Lung (tissue), 12 donors: Measurements from ENCODE around the gene UBE2V1. TPM values are rescaled to one million over a fixed set of nuclear protein-coding genes. Genes with fewer than 3 reads are reported as not detected.

Experiments
- ATAC-seq: fragments of 200-7000 bp; cut with Tn5 transposase; one replicate; pipeline ENCODE4 v1.9.1; 2020; ENCODE audit warnings: moderate number of reproducible peaks; ENCODE audit not compliant: insufficient read depth, low FRiP score
- DNase-seq, 3 donors: peaks; one replicate each; pipeline ENCODE4 v3.0.0-alpha.2; 2013 to 2017
- H3K27ac ChIP-seq, 2 donors: one replicate each; pipeline ENCODE4 v1.5.1; 2013; ENCODE audit warnings: mild to moderate bottlenecking in 2 of 2, moderate library complexity in 2 of 2, control low read depth in 1 of 2, inconsistent platforms in 1 of 2, low read depth in 1 of 2, low read length in 1 of 2
- H3K27me3 ChIP-seq, 3 donors: one replicate each; pipeline ENCODE4 v1.5.1; 2013; ENCODE audit warnings: low read length in 2 of 3; ENCODE audit not compliant: control insufficient read depth in 3 of 3, insufficient read depth in 3 of 3
- H3K36me3 ChIP-seq, 4 donors: one replicate each; pipeline ENCODE4 v1.5.1; 2013; ENCODE audit warnings: low read length in 4 of 4, mild to moderate bottlenecking in 1 of 4, moderate library complexity in 1 of 4; ENCODE audit not compliant: control insufficient read depth in 4 of 4, insufficient read depth in 4 of 4
- H3K4me1 ChIP-seq, 5 donors: one replicate each; pipeline ENCODE4 v1.5.1; 2013; ENCODE audit warnings: low read length in 5 of 5, mild to moderate bottlenecking in 2 of 5, moderate library complexity in 1 of 5; ENCODE audit not compliant: control insufficient read depth in 5 of 5, insufficient read depth in 5 of 5
- H3K4me3 ChIP-seq: one replicate; pipeline ENCODE4 v1.5.1; 2013; ENCODE audit warnings: mild to moderate bottlenecking, control low read depth, moderate library complexity
- H3K9ac ChIP-seq, 2 donors: one replicate each; pipeline ENCODE4 v1.5.1; 2013; ENCODE audit warnings: low read length in 2 of 2, control low read depth in 1 of 2; ENCODE audit not compliant: insufficient read depth in 1 of 2
- H3K9me3 ChIP-seq, 4 donors: one replicate each; pipeline ENCODE4 v1.5.1; 2013; ENCODE audit warnings: low read length in 3 of 4, mild to moderate bottlenecking in 1 of 4, moderate library complexity in 1 of 4; ENCODE audit not compliant: control insufficient read depth in 4 of 4, insufficient read depth in 3 of 4
- whole genome bisulfite sequencing, 2 donors: extraction: QIAGEN DNeasy Blood & Tissue Kit; methylation state at CpG; one replicate each; pipeline ENCODE4 v1.1.7; 2013; 5-methylcytosine and 5-hydroxymethylcytosine counted together
- polyA plus RNA-seq, 2 donors: library from polyadenylated mRNA; stranded (reverse); fragments of 200-250 nt; gene quantifications; one replicate each; pipeline ENCODE4 v1.2.1, GENCODE V29; 2013
- total RNA-seq, 2 donors: library from RNA; depleted of rRNA in 1 of 2; stranded (reverse); fragments of >200 nt in 1 of 2; gene quantifications; one replicate each; pipeline ENCODE4 v1.2.1, GENCODE V29; 2014 to 2021
- TF ChIP-seq, protein P1 (sequence below): IDR thresholded peaks from 2 replicates; pipeline ENCODE4 v1.5.1; 2012; ENCODE audit warnings: mild to moderate bottlenecking; ENCODE audit errors: control extremely low read depth, extremely low read depth
- donor health status: control.
- donor health status: control.
- donor health status: Bipolar disorder and iron deficiency.
- donor health status: healthy.
- donor health status: DM: yes; HTN: yes; CAD: no.

UBE2V1 gene
- total and polyA plus RNA-seq, 4 donors: 56.4 to 103 (median 69.2) TPM

DNA sequence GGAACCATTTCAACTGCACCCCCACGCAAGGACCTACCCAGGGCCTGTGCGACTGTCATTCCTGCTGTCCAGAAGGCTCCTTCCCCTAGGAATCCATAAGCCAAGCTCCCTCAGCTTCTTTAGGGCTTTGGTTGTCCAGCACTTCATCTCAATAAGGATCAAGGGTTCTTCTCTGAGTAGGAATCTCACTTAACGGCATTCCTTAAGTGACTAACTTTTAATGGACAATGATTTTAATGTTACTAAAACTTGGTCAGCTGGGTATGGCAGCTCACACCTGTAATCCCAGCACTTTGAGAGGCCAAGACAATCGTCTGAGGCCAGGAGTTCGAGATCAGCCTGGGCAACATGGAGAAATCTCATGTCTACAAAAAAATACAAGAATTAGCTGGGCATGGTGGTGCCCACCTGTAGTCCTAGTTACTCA is 13.4 kb downstream of the UBE2V1 start:
- H3K4me1 ChIP-seq: peaks cover 0 to 37% (median 9%) of the 10 kb centered on the region in 5 donors
- no peak for ATAC-seq

DNA sequence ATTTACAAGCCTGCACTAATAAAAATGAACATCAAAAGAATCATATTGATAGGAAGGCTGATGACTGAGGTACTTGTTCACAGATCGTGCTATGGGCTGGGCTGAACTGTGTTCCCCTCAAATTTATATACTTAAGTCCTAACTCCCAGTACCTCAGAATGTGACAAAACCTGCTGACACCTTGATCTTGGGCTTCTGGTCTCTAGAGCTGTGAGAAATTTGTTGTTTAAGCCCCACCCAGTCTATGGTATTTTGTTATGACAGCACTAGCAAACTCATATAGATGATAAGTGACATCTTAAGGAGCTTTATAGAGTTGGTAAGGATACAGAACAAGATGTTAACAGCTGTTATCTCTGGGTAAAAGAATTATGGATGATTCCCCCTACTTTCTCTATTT is 13.8 kb downstream of the UBE2V1 start:
- Histone ChIP-seq H3K27me3 (no peaks in the 10 kb centered on the region), H3K9ac (peak overlapping the region in 1 of 2 donors; percentile 53), H3K27ac (no peak overlapping the region), H3K4me3 (no peak overlapping the region), H3K36me3 (peaks cover 7 to 15% (median 13%) of the 10 kb centered on the region in 4 donors), H3K4me1 (peaks cover 0 to 37% (median 9%) of the 10 kb centered on the region in 5 donors), H3K9me3 (no peaks in the 10 kb centered on the region)
- no peak for DNase-seq
- ATAC-seq: no peak
- TF ChIP-seq, protein P1, sequence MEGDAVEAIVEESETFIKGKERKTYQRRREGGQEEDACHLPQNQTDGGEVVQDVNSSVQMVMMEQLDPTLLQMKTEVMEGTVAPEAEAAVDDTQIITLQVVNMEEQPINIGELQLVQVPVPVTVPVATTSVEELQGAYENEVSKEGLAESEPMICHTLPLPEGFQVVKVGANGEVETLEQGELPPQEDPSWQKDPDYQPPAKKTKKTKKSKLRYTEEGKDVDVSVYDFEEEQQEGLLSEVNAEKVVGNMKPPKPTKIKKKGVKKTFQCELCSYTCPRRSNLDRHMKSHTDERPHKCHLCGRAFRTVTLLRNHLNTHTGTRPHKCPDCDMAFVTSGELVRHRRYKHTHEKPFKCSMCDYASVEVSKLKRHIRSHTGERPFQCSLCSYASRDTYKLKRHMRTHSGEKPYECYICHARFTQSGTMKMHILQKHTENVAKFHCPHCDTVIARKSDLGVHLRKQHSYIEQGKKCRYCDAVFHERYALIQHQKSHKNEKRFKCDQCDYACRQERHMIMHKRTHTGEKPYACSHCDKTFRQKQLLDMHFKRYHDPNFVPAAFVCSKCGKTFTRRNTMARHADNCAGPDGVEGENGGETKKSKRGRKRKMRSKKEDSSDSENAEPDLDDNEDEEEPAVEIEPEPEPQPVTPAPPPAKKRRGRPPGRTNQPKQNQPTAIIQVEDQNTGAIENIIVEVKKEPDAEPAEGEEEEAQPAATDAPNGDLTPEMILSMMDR: no peak
- WGBS, 2 donors: 63 to 71% methylated on average over 1 of the region's 1 CpG

More for the DNA sequence above, 13.4 kb downstream of the UBE2V1 start:
- Histone ChIP-seq H3K9ac (no peak overlapping the region), H3K27me3 (no peaks in the 10 kb centered on the region), H3K4me3 (no peak overlapping the region), H3K36me3 (peaks cover 6 to 11% (median 11%) of the 10 kb centered on the region in 4 donors), H3K9me3 (no peaks in the 10 kb centered on the region), H3K27ac (peak overlapping the region in 1 of 2 donors; percentile 53)
- WGBS, 2 donors: 67 to 87% methylated on average over 5 of the region's 5 CpGs
- TF ChIP-seq, protein P1: no peak
- DNase-seq: no peak

DNA sequence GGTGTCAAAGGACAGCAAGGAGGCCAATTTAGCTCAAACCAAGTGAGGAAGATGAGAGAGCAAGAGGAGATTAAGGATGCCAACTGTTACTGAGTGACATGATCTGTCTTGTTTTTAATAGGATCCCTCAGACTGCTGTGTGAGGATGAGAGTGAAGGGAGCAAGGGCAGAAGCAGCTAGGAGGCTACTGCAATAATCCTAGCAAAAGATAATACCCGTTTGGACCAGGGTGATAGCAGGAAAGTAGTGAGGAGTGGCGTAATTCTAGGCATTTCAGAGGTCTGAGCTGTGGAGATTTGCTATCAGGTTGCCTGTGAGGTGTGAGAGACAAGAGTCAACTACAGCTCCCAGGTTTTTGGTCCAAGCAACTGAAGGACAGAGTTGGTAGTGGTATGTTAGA is 14.7 kb downstream of the UBE2V1 start:
- no peaks in the 10 kb centered on the region for H3K27me3 ChIP-seq
- WGBS, 2 donors: 76 to 82% methylated on average over 2 of the region's 2 CpGs
- H3K36me3 ChIP-seq: peaks cover 7 to 16% (median 14%) of the 10 kb centered on the region in 4 donors
- H3K9ac ChIP-seq: no peak overlapping the region
- no peaks in the 10 kb centered on the region for H3K9me3 ChIP-seq
- peaks cover 0 to 33% (median 9%) of the 10 kb centered on the region in 5 donors for H3K4me1 ChIP-seq
- TF ChIP-seq, protein P1: no peak
- no peak overlapping the region for H3K4me3 ChIP-seq
- DNase-seq (no peak), ATAC-seq (no peak)
- no peak overlapping the region for H3K27ac ChIP-seq

DNA sequence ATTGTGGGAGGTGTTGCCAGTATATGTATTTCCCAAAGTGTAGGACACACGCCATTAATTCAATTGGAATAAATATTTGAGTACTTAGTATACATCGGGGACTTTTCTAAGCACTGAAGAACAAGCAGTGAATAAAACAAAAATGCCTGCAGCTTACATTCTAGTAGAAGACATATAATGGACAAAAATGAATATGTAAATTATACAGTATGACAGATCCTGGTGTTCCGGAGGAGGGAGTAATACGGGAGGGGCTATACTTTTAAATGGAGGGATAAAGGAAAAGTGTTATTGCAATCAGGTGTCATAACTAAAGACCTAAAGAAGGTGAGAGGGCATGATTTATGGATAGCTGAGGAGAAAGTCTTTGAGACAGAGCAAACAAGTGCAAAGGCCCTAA is 15.1 kb downstream of the UBE2V1 start:
- H3K9ac ChIP-seq: no peak overlapping the region
- TF ChIP-seq, protein P1: no peak
- no peak for DNase-seq
- WGBS, 2 donors: 90 to 92% methylated on average over 4 of the region's 4 CpGs
- H3K27me3 ChIP-seq: no peaks in the 10 kb centered on the region
- H3K4me3 ChIP-seq: no peak overlapping the region
- peaks cover 7 to 19% (median 14%) of the 10 kb centered on the region in 4 donors for H3K36me3 ChIP-seq
- ATAC-seq: no peak
- H3K4me1 ChIP-seq: peaks cover 0 to 34% (median 9%) of the 10 kb centered on the region in 5 donors
- H3K27ac ChIP-seq: no peak overlapping the region
- no peaks in the 10 kb centered on the region for H3K9me3 ChIP-seq
